ENCODE results near the gene FIP1L1.
"Not testable (repeated sequence)": the region's sequence is repeated elsewhere in the genome, so short reads cannot be mapped to it uniquely, and the experiment has no call there.

Gene FIP1L1

GRCh38 chr4:53459548-53459947, 82.1 kb downstream of the FIP1L1 start:
- no peak for TF ChIP-seq CTCF (IDR thresholded peaks at IDR 0.05; ENCODE audit: low read depth, low read length)
- no peak for DNase-seq (ENCODE audit: extremely low read depth, low read depth)

GRCh38 chr4:53461244-53461643, 83.8 kb downstream of the FIP1L1 start:
- no peak for DNase-seq (ENCODE audit: extremely low read depth, low read depth)
- no peak for TF ChIP-seq CTCF (IDR thresholded peaks at IDR 0.05; ENCODE audit: low read depth, low read length)

- no peak for TF ChIP-seq CTCF (IDR thresholded peaks at IDR 0.05; ENCODE audit: low read depth, low read length)
- no peak for DNase-seq (ENCODE audit: extremely low read depth, low read depth)
Observed at GRCh38 chr4:53463340-53463739, 85.9 kb downstream of the FIP1L1 start.

- no peak for TF ChIP-seq CTCF (IDR thresholded peaks at IDR 0.05; ENCODE audit: low read depth, low read length)
- no peak for DNase-seq (ENCODE audit: extremely low read depth, low read depth)
Observed at GRCh38 chr4:53465281-53465680, 87.8 kb downstream of the FIP1L1 start.

GRCh38 chr4:53465891-53466290, 88.5 kb downstream of the FIP1L1 start:
- no peak for DNase-seq (ENCODE audit: extremely low read depth, low read depth)
- no peak for TF ChIP-seq CTCF (IDR thresholded peaks at IDR 0.05; ENCODE audit: low read depth, low read length)

GRCh38 chr4:53466576-53466975, 89.1 kb downstream of the FIP1L1 start:
- DNase-seq (ENCODE audit: extremely low read depth, low read depth): not testable (repeated sequence)

GRCh38 chr4:53476232-53477037, 99.0 kb downstream of the FIP1L1 start:
- peak; percentile 98 for DNase-seq (ENCODE audit: extremely low read depth, low read depth)
- TF ChIP-seq CTCF (IDR thresholded peaks at IDR 0.05; ENCODE audit: low read depth, low read length): no peak

- no peak for DNase-seq (ENCODE audit: extremely low read depth, low read depth)
Observed at GRCh38 chr4:53477038-53477565, 99.7 kb downstream of the FIP1L1 start.

More at GRCh38 chr4:53477038-53477565, 99.7 kb downstream of the FIP1L1 start:
- TF ChIP-seq CTCF (IDR thresholded peaks at IDR 0.05; ENCODE audit: low read depth, low read length): no peak
